ENCODE results near the gene LBH.

Gene LBH

DNA sequence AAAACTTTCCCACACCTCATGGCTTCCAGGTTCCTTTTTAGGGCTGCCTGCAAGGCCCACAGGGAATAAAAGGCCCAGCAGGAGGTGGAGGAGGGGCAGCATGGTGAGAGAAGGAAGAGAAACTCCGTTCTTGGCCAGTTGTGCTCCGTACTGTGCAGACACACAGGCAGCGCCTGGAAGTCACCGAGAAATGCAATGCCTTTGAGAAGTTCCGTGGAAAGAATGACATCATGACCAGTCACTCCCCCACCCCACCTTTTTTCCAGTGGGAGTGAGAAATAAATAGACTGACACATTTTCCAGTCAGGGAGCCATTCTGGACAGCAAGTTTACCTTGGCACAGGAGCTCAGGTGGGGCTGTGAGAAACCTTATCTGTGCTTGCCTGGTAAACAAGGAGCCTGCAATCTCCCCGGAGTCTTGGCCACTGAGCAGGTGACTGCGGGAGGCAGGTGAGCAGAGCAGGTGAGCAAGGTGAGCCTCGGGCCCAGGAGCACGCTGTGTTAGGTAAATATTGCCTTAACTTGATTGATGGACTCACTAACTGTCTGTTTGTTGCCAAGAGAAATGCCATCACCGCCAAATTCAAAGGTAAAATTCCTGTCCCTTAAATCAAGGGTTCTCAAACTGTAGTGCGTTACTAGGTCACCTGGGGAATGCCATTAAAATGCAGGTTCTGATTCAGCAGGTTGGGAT lies 13.5 kb upstream of the LBH start:
- no peak for DNase-seq (ENCODE audit: low spot score)

GRCh38 chr2:30218338-30218713 lies 13.0 kb upstream of the LBH start:
- DNase-seq (ENCODE audit: low spot score): no peak

- DNase-seq (ENCODE audit: low spot score): no peak
Observed at GRCh38 chr2:30218814-30219213, 12.5 kb upstream of the LBH start.

- no peak for DNase-seq (ENCODE audit: low spot score)
Observed at GRCh38 chr2:30219886-30220875, 11.2 kb upstream of the LBH start.

DNA sequence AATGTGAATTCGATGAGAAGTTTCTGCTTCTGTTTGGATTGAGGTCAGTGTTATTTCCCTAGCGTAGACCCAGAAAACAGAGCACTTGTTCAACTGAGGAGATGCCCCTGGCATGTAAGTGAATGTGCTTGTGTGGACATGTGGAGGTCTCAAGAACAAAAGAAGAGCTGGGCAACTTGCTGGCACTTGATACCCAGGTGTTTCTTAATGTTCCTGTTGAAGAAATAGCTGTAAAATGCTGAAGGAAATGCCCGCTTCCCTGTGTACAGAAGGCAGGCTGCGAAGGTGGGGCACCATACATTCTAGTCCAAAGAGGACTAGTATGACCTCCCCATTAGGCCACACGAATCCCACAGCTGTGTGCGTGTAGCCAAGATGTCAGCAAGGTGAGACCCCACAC lies 9.8 kb upstream of the LBH start:
- no peak for DNase-seq (ENCODE audit: low spot score)

DNA sequence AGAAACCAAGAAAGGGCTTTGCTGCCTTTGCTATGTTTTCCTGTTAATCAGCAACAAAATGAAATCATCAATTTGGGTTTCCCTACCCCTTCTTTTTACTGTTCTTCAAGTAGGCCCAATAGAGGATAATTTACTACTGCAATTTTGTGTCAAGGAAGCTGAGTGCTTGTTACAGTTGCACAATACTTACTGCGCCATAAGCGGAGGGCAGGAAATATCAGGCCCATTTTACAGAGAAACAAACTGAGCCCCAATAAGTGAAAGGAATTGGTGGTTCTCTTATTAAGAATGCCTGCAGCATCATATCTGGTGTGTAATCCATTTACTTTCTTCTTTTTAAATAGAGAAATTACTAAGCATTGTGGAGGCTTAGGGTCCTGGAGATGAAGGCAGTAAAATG lies 9.3 kb upstream of the LBH start:
- DNase-seq (ENCODE audit: low spot score): no peak

DNA sequence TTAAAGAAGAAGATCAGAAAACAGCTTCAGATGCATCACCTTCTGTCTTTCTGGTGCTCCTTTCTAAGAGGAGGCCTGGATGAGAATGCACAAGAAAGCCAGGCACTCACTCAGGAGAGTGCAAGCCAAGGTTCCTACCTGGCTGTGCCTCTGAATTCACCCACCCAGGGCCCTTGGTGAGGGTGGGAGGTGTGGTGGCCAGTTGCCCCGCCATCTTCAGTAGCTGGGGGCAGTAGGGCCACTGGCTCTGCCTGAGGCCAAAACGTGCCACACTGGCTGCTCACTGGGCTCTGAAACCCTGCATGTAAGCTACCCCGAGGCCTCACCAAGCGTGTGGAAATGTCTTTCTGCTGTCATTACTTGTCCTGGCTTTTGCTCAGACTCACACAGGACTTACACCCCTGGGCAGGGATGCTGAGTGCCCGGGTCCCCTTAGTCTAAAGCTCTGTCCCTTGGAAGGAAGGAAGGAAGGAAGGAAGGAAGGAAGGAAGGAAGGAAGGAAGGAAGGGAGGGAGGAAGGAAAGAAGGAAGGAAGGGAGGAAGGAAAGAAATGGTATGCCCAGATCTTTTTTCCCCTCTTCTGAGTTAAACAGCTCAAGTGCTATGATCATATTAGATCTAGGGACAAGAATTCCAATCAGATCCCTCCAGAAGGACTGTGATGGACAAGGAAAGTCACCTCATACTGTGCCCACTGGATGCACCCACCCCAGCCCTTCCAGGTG lies 8.5 kb upstream of the LBH start:
- DNase-seq (ENCODE audit: low spot score): no peak

DNA sequence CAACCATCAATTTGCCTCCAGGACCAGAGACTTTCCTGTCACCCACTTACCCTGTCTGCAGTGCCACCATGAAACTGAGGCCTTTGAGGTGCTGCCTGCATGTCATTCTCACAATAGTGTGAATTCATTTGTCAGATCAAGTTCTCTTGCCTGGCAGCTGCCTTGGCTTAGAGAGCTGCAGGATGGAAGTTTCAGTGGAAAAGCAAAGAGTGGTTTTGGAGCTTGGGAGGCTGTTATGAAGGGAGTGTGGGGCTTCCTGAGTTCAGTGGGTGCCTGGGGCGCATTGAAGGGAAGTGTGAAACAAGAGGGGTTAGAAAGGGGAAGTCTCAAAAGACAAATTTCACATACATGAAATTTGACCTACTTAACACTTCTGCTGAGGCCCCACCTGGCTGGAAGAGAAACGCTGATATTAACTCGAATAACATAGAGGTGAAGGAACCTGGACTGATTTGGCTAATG lies 7.9 kb upstream of the LBH start:
- no peak for DNase-seq (ENCODE audit: low spot score)

GRCh38 chr2:30224151-30224550 lies 7.2 kb upstream of the LBH start:
- DNase-seq (ENCODE audit: low spot score): no peak

DNA sequence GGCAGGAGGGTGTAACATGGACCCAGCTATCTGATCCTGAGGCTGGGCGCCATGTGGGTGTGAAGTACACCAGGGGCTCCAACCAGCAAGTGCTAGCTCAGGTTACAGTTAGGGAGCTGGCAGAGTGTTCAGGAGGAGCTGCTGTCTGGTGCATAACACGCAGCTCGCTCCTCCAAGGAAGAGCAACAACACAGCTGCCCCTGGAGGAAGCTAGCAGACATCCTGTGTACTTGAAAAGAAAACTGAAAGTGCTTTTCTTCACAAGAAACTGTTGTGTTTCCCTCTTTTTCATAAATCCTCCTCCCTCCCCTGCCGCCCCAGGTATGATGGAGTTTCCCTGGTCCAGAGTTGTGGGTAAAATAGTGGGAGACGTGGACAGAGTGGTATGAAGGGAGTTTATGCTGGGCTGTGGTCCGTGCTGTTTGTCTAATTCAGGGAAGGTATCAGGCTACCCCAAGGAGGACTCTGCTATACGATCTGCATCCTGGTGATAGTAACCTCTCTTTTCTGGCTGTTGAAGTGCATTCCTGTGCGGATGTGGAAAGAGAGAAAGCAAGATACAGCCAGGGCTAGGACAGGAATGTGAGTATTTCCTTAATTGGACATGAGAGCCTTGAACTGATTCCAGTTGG lies 6.1 kb upstream of the LBH start:
- no peak for DNase-seq (ENCODE audit: low spot score)

DNA sequence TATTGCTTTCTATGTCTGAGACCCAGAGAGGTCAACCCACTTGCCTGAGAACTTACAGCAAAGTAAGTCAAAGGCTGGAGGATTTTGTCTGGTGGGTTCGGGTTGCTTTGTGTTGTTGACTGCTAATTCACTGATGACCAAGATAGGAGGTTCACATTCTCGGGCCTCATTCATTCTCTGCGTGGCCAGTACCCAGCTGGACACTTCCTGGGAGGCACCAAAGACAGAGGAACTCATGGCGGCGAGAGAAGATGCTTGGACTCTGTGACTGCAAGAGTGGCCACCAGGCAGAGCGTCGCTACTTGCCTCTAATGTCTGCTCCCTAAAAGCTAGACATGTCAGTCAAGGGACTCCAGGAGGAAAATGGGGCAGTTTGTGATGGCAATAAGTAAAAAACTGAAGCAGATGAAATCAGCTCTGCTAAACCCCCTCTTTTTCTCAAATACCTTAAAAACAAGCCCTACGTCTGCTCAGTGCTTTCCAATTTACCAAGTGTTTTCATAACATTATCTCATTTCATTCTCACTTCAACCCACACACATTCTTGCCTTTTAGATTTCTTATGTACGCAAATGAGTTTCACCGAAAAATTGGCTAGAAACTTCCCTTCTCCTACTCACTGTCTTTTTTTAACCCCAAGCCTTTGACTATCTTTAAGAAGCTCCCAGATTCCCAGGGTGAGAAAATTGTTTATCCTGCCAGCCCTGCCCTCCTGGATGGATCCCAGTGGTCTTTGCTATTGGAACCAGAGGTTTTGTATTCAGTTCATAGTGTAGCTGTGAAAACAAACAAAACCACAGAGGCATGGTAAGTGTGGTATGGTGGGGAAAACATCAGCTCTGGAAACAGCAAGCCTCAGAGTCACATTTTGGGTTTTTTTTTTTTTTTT lies 4.9 kb upstream of the LBH start:
- no peak for DNase-seq (ENCODE audit: low spot score)

GRCh38 chr2:30229596-30229995 lies 1.7 kb upstream of the LBH start:
- no peak for DNase-seq (ENCODE audit: low spot score)

DNA sequence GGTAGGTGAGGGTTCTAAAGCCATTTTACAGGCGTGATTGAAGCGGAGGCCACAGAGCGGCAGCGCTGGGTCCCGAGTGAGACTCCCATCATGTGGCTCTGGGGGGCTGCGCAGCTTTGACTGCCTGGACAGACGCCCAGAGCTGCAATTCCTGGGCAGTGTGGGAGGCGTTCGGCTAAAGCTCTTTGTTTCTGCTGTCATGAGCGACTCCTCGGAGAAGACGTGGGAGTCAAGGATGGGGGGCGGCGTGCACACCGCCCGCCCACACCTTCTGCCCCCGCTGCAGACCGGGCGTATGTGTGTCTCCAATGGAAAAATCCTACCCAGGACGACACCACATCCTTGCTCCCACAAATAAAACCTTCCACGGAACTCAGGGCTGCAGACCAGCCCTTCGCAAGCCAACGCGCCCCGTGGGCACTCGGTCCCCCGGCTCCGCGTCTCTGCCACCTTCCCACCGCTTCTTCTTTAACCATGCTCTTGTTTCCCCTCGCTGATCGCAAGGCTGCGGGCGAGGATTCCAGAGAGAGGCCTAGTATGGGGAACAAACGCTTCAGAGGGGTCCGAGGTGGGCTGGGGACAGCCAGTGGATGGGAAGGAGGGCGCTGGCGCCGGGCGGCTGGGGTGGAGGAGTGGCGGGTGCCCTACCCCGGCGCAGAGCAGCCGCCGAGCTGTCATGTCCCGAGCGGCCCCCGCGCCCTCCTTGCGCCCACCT lies 680 bp upstream of the LBH start:
- DNase-seq (ENCODE audit: low spot score): no peak

DNA sequence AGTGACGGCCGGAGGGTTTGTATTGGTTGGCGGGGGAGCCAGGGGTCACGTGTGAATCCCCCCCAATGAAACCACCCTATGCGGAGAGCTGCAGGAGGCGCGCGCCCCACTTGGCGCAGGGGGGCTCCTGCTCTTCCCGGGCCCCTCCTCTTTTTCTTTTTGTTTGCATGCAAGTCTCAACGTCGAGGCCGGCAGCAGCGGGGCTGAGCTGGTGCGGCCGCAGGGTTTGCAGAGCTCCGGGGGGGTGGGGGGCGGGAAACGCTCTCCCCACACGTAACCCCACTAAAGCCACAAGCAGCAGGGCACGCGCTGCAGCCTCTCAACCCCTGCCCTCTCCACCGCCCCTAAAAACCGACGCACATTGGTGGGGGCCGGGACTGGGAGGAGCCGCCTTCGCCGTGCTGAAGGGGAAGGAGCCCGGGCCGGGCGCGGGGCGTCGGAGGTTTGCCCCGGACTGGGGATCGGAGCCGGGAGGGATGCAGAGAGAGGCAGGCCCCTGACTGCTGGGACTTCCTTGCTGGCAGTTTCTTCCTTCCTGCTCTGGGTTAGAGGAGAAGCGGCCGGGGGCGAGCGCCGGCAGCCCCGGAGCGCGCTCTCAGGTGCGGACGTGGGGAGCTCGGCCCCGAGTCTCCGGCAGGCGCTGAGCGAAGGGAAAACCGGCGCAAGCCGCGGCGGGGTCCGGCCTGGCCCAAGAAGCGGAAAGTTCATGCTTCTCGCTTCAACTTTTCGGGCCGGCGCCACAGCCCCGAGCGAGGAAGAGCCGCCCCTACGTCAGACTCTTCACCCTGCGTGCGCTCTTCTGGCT lies 864 bp downstream of the LBH start:
- no peak for DNase-seq (ENCODE audit: low spot score)

GRCh38 chr2:30232801-30233130 lies 1.4 kb downstream of the LBH start:
- no peak for DNase-seq (ENCODE audit: low spot score)

DNA sequence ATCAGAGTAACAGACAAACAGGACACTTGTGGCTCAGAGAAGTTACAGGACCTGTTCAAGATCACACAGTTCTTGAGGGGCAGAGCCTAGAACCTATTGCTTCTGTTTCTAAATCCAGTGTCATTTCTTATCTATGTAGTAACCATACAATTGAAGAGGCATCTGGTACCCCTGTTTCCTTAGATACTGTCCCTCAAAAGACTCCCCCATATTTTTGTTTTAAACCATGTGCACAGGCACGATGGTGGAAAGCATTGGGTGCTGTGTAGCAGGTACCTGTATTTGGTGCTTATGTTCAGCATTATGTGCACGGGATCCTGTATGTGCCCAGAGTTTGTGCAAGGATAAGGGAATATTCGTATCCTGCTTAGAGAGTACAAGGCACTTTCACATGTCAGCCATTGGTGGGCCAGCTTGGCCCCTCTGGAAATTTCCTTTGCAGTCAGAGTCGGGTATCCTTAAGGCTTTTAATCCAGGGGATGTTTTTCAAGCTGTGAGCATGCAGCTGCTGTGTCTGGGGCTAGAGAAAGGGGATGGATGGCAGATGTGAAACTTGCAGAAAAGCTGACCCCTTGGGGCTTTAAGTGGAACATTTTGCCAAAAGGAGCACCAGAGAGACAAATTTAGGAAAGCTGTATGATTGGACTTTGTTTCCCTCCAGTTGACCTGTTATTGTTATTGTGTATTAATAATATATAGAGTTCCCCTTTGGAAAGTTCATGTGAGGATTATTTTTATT lies 2.1 kb downstream of the LBH start:
- no peak for DNase-seq (ENCODE audit: low spot score)

DNA sequence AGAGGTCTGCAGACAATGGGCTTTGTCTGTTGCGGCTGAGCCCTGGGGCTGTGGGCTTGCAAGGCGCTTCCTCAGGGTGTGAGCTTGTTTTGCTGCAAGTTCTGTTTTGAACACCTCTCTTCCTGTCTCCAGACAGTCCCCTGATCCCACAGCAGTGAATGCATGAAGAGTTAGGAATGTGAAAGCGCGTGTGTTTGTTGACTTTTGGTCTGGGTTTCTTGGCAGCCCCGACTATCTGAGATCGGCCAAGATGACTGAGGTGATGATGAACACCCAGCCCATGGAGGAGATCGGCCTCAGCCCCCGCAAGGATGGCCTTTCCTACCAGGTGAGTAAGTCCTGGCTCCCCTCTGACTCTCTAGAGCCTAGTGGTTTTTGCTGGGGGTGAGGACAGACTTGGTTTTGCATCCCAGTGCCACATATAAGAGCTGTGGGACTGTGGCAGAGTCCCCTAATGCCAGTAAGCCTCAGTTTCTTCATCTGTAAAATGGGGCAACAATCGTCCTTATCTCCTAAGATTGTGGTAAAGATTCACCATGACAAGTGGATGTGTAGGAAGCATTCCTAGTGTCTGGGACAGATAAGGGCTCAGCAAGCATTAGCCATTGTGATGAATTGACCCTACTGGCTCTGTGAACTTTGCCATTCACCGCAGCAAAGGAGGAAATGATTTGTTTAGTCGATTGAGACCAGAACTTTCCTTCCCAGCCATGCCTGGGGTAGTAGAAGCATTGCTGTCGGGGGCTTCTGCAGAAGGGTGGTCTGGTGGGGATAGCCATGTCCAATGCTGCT lies 3.0 kb downstream of the LBH start:
- DNase-seq (ENCODE audit: low spot score): no peak

GRCh38 chr2:30235008-30235655 lies 3.8 kb downstream of the LBH start:
- no peak for DNase-seq (ENCODE audit: low spot score)

All from RKO (cell line).